H9 (cell line): Measurements from ENCODE around the gene CDH4. TPM values are rescaled to one million over a fixed set of nuclear protein-coding genes. Genes with fewer than 3 reads are reported as not detected.

Experiments used
- DNase-seq: peaks from one replicate; pipeline ENCODE4 v3.0.0-alpha.2; 2017
- H2AFZ ChIP-seq: one replicate; pipeline ENCODE4 v1.6.1; 2013; ENCODE audit warnings: mild to moderate bottlenecking, low read length, control low read depth, moderate library complexity
- H2AK5ac ChIP-seq: 2 replicates; pipeline ENCODE4 v1.6.1; 2013; ENCODE audit warnings: low read length, control low read depth, mixed read lengths; ENCODE audit not compliant: insufficient read length
- H2BK120ac ChIP-seq: one replicate; pipeline ENCODE4 v1.6.1; 2013; ENCODE audit warnings: low read depth, mild to moderate bottlenecking, low read length, control low read depth, inconsistent platforms; ENCODE audit not compliant: poor library complexity, severe bottlenecking
- H2BK12ac ChIP-seq: 2 replicates; pipeline ENCODE4 v1.6.1; 2013; ENCODE audit warnings: low read length, control low read depth, mixed read lengths, low read depth; ENCODE audit not compliant: insufficient read length
- H2BK15ac ChIP-seq: 2 replicates; pipeline ENCODE4 v1.6.1; 2013; ENCODE audit warnings: low read depth, low read length, control low read depth
- H2BK20ac ChIP-seq: one replicate; pipeline ENCODE4 v1.6.1; 2013; ENCODE audit warnings: low read depth, mild to moderate bottlenecking, low read length, control low read depth, inconsistent platforms; ENCODE audit not compliant: poor library complexity, severe bottlenecking
- H2BK5ac ChIP-seq: 2 replicates; pipeline ENCODE4 v1.6.1; 2013; ENCODE audit warnings: low read length, control low read depth, mixed read lengths; ENCODE audit not compliant: insufficient read length
- H3K14ac ChIP-seq: 2 replicates; pipeline ENCODE4 v1.6.1; 2013; ENCODE audit warnings: low read length, control low read depth; ENCODE audit not compliant: insufficient read depth
- H3K18ac ChIP-seq: 2 replicates; pipeline ENCODE4 v1.6.1; 2013; ENCODE audit warnings: low read depth, mild to moderate bottlenecking, mixed read lengths, low read length, control low read depth; ENCODE audit not compliant: insufficient read length
- H3K23ac ChIP-seq: 2 replicates; pipeline ENCODE4 v1.6.1; 2013; ENCODE audit warnings: low read length, control low read depth, mixed read lengths, low read depth; ENCODE audit not compliant: insufficient read length
- H3K23me2 ChIP-seq: 2 replicates; pipeline ENCODE4 v1.6.1; 2013; ENCODE audit warnings: low read depth, mild to moderate bottlenecking, mixed read lengths, low read length, control low read depth; ENCODE audit not compliant: insufficient read length, poor library complexity, severe bottlenecking
- H3K27ac ChIP-seq: 2 replicates; pipeline ENCODE4 v1.5.1; 2013; ENCODE audit warnings: low read length, control low read depth, mixed read lengths, low read depth; ENCODE audit not compliant: insufficient read length
- H3K27me3 ChIP-seq: 2 replicates; pipeline ENCODE4 v1.6.1; 2013; ENCODE audit warnings: low read length, control low read depth, inconsistent platforms; ENCODE audit not compliant: insufficient read depth
- H3K4ac ChIP-seq: 2 replicates; pipeline ENCODE4 v1.6.1; 2013; ENCODE audit warnings: low read depth, mild to moderate bottlenecking, control low read depth, inconsistent platforms, low read length, moderate library complexity
- H3K4me1 ChIP-seq: 2 replicates; pipeline ENCODE4 v1.6.1; 2013; ENCODE audit warnings: low read length, control low read depth, inconsistent platforms; ENCODE audit not compliant: insufficient read depth
- H3K4me2 ChIP-seq: 2 replicates; pipeline ENCODE4 v1.6.1; 2013; ENCODE audit warnings: low read length, control low read depth, mixed read lengths; ENCODE audit not compliant: insufficient read length, insufficient read depth
- H3K56ac ChIP-seq: 2 replicates; pipeline ENCODE4 v1.6.1; 2013; ENCODE audit warnings: low read depth, mild to moderate bottlenecking, mixed read lengths, low read length, control low read depth; ENCODE audit not compliant: insufficient read length
- H3K79me1 ChIP-seq: 2 replicates; pipeline ENCODE4 v1.6.1; 2013; ENCODE audit warnings: low read depth, mild to moderate bottlenecking, moderate library complexity, low read length, control low read depth, inconsistent platforms; ENCODE audit not compliant: insufficient read depth, poor library complexity, severe bottlenecking
- H3K79me2 ChIP-seq: 2 replicates; pipeline ENCODE4 v1.6.1; 2013; ENCODE audit warnings: low read length, control low read depth, inconsistent platforms; ENCODE audit not compliant: insufficient read depth
- H3K9ac ChIP-seq: 2 replicates; pipeline ENCODE4 v1.6.1; 2013; ENCODE audit warnings: low read length, control low read depth, mixed read lengths; ENCODE audit not compliant: insufficient read length; ENCODE audit errors: extremely low read depth
- H3K9me3 ChIP-seq: one replicate; pipeline ENCODE4 v1.6.1; 2013; ENCODE audit warnings: low read depth, low read length, inconsistent platforms; ENCODE audit not compliant: control insufficient read depth
- H3T11ph ChIP-seq: one replicate; pipeline ENCODE4 v1.6.1; 2013; ENCODE audit warnings: mild to moderate bottlenecking, low read length, control low read depth, inconsistent platforms
- H4K20me1 ChIP-seq: one replicate; pipeline ENCODE4 v1.6.1; 2013; ENCODE audit not compliant: control insufficient read depth, insufficient read length, insufficient read depth
- H4K5ac ChIP-seq: 2 replicates; pipeline ENCODE4 v1.6.1; 2013; ENCODE audit warnings: low read depth, mild to moderate bottlenecking, mixed read lengths, low read length, control low read depth; ENCODE audit not compliant: insufficient read length
- H4K8ac ChIP-seq: replicated peaks from 2 replicates; pipeline ENCODE4 v1.6.1; 2013; ENCODE audit warnings: low read length, control low read depth, mixed read lengths, low read depth; ENCODE audit not compliant: insufficient read length
- H4K91ac ChIP-seq: 2 replicates; pipeline ENCODE4 v1.6.1; 2013; ENCODE audit warnings: low read depth, mild to moderate bottlenecking, moderate library complexity, mixed read lengths, low read length, control low read depth; ENCODE audit not compliant: insufficient read length
- H3K27ac Mint-ChIP-seq, 3 experiments: 2 replicates in 2 of 3; 3 replicates in 1 of 3; pipeline ENCODE4 v1.8.0; 2020 to 2021; ENCODE audit warnings: mixed read lengths in 3 of 3, mild to moderate bottlenecking in 1 of 3, moderate library complexity in 1 of 3
- H3K27me3 Mint-ChIP-seq: 2 replicates; pipeline ENCODE4 v1.8.0; 2021; ENCODE audit warnings: low read depth, mild to moderate bottlenecking, moderate library complexity, mixed read lengths
- H3K36me3 Mint-ChIP-seq, 3 experiments: 2 replicates in 2 of 3; 3 replicates in 1 of 3; pipeline ENCODE4 v1.8.0; 2020 to 2021; ENCODE audit warnings: low read depth in 3 of 3, mixed read lengths in 3 of 3; ENCODE audit not compliant: insufficient read depth in 1 of 3
- H3K4me1 Mint-ChIP-seq, 2 experiments: 2 replicates each; pipeline ENCODE4 v1.8.0; 2020; ENCODE audit warnings: mixed read lengths in 2 of 2
- H3K4me3 Mint-ChIP-seq, 2 experiments: 2 replicates in 1 of 2; 3 replicates in 1 of 2; pipeline ENCODE4 v1.8.0; 2020 to 2021; ENCODE audit warnings: mild to moderate bottlenecking in 2 of 2, mixed read lengths in 2 of 2, moderate library complexity in 1 of 2
- H3K9me3 Mint-ChIP-seq, 2 experiments: 2 replicates in 1 of 2; 3 replicates in 1 of 2; pipeline ENCODE4 v1.8.0; 2020; ENCODE audit warnings: mild to moderate bottlenecking in 2 of 2, mixed read lengths in 2 of 2, moderate library complexity in 1 of 2
- CTCF ChIP-seq: fragments of 200-600 bp; sonication (generic); conservative IDR thresholded peaks from 3 replicates; pipeline ENCODE4 v1.8.0; 2021; ENCODE audit warnings: antibody characterized with exemption, mild to moderate bottlenecking
- WGBS: extraction: QIAGEN DNeasy Blood & Tissue Kit; methylation state at CpG from one replicate; pipeline ENCODE4 v1.1.7; 2013; ENCODE audit warnings: missing lambda C conversion rate, low lambda C conversion rate, mixed read lengths; ENCODE audit not compliant: insufficient read length; ENCODE audit errors: extremely low coverage; 5-methylcytosine and 5-hydroxymethylcytosine counted together
- total RNA-seq: library from RNA; stranded (reverse); gene quantifications from 2 replicates; pipeline ENCODE4 v1.2.1, GENCODE V29; 2021

Gene CDH4
- total RNA-seq, 1 experiment from 2014 or later = 3.0 TPM

- Histone ChIP-seq H3K4ac (no peak overlapping the region), H3K4me1 (no peaks in the 10 kb centered on the region), H3K79me2 (no peaks in the 10 kb centered on the region), H2BK15ac (no peak overlapping the region), H3K56ac (no peak overlapping the region), H3K27ac (no peak overlapping the region), H3K79me1 (no peaks in the 10 kb centered on the region), H2BK12ac (no peak overlapping the region), H4K5ac (no peak overlapping the region), H4K8ac (no peak overlapping the region), H3K27me3 (no peaks in the 10 kb centered on the region; the same call in 1 of the 2 replicates), H3K23ac (no peak overlapping the region), H2AFZ (no peak overlapping the region), H4K20me1 (no peaks in the 10 kb centered on the region), H3K9ac (no peak overlapping the region), H2BK120ac (no peak overlapping the region), H3K9me3 (no peaks in the 10 kb centered on the region), H2BK20ac (no peak overlapping the region), H3K18ac (no peak overlapping the region), H2AK5ac (no peak overlapping the region), H3K4me2 (no peak overlapping the region), H3K14ac (no peak overlapping the region; the same call in 1 of the 2 replicates), H3K23me2 (no peaks in the 10 kb centered on the region), H3T11ph (no peak overlapping the region), H2BK5ac (no peak overlapping the region), H4K91ac (no peak overlapping the region)
- peak overlapping the region in 1 of 3 experiments; percentile 15; a peak in 2 of 7 replicates for H3K27ac Mint-ChIP-seq
- peaks cover 14 to 18% of the 10 kb centered on the region in 2 experiments for H3K9me3 Mint-ChIP-seq
- H3K4me3 Mint-ChIP-seq = no peak overlapping the region
- no CpG with 5 or more reads among the region's 13 CpGs for WGBS
- peaks cover 49% of the 10 kb centered on the region for H3K27me3 Mint-ChIP-seq
- no peak for DNase-seq
- TF ChIP-seq CTCF = peak; percentile 32; the same call in 1 of the 3 replicates
- peaks cover 11 to 14% (median 12%) of the 10 kb centered on the region in 3 experiments for H3K36me3 Mint-ChIP-seq
- H3K4me1 Mint-ChIP-seq = peaks cover 12 to 16% of the 10 kb centered on the region in 2 experiments
Measured at GRCh38 chr20:61369731-61370520, 117.9 kb downstream of the CDH4 start.
